ENCODE results near the gene USP20. TPM values are rescaled to one million over a fixed set of nuclear protein-coding genes. Genes with fewer than 3 reads are reported as not detected.
A peak's percentile ranks its signal among the peaks of the same experiment; 100 is the strongest.

USP20 gene
- total RNA-seq, 1 experiment from 2014 or later = 8.1 TPM

GRCh38 chr9:129823542-129823934 is 11.7 kb upstream of the USP20 start:
- no peak for DNase-seq (ENCODE audit: low read depth)

- peak; percentile 92 for DNase-seq (ENCODE audit: low read depth)
Observed at GRCh38 chr9:129823935-129824601, 11.2 kb upstream of the USP20 start, which contains the start of gene TOR1A. TOR1A (minus strand) TSS chr9:129824136; CDS start chr9:129824085, 51 bp downstream.

- no peak for DNase-seq (ENCODE audit: low read depth)
Observed at GRCh38 chr9:129826344-129826743, 8.9 kb upstream of the USP20 start.

GRCh38 chr9:129826759-129827158 is 8.5 kb upstream of the USP20 start:
- no peak for DNase-seq (ENCODE audit: low read depth)

GRCh38 chr9:129828051-129828450 is 7.2 kb upstream of the USP20 start:
- no peak for DNase-seq (ENCODE audit: low read depth)

- no peak for DNase-seq (ENCODE audit: low read depth)
Observed at GRCh38 chr9:129828969-129829368, 6.3 kb upstream of the USP20 start.

GRCh38 chr9:129832982-129833381 is 2.3 kb upstream of the USP20 start:
- DNase-seq (ENCODE audit: low read depth) = no peak

- no peak for DNase-seq (ENCODE audit: low read depth)
Observed at GRCh38 chr9:129834489-129835127, 650 bp upstream of the USP20 start.

GRCh38 chr9:129835860-129836223 is 584 bp downstream of the USP20 start:
- peak; percentile 23 for DNase-seq (ENCODE audit: low read depth)

- no peak for DNase-seq (ENCODE audit: low read depth)
Observed at GRCh38 chr9:129836311-129837007, 1.2 kb downstream of the USP20 start.

GRCh38 chr9:129838707-129839259 is 3.5 kb downstream of the USP20 start:
- peak; percentile 61 for DNase-seq (ENCODE audit: low read depth)

GRCh38 chr9:129839324-129840023 is 4.2 kb downstream of the USP20 start:
- no peak for DNase-seq (ENCODE audit: low read depth)

GRCh38 chr9:129840034-129840433 is 4.8 kb downstream of the USP20 start:
- DNase-seq (ENCODE audit: low read depth) = no peak

- DNase-seq (ENCODE audit: low read depth) = no peak
Observed at GRCh38 chr9:129841071-129841470, 5.8 kb downstream of the USP20 start.

- DNase-seq (ENCODE audit: low read depth) = no peak
Observed at GRCh38 chr9:129845373-129845772, 10.1 kb downstream of the USP20 start.

- DNase-seq (ENCODE audit: low read depth) = no peak
Observed at GRCh38 chr9:129848712-129849441, 13.6 kb downstream of the USP20 start.

GRCh38 chr9:129849901-129850300 is 14.6 kb downstream of the USP20 start:
- DNase-seq (ENCODE audit: low read depth) = no peak

- DNase-seq (ENCODE audit: low read depth) = no peak
Observed at GRCh38 chr9:129850821-129851550, 15.7 kb downstream of the USP20 start.

- DNase-seq (ENCODE audit: low read depth) = no peak
Observed at GRCh38 chr9:129851821-129852220, 16.6 kb downstream of the USP20 start.

GRCh38 chr9:129852579-129852978 is 17.3 kb downstream of the USP20 start:
- DNase-seq (ENCODE audit: low read depth) = no peak

Data from LHCN-M2 (cell line).